NCI-H2029 treated with DMSO at 0.1 percent for 48 hours (cell line): ENCODE data around the gene OR51B4.
"Not testable (repeated sequence)": the region's sequence is repeated elsewhere in the genome, so short reads cannot be mapped to it uniquely, and the experiment has no call there.

Source experiments
- DNase-seq: peaks from one replicate; lab custom pipeline; 2025; lab: John Stamatoyannopoulos, UW

The OR51B4 gene

GRCh38 chr11:5294342-5294995 is 7.3 kb downstream of the OR51B4 start:
- DNase-seq: not testable (repeated sequence)

- no peak for DNase-seq
These were observed 8.7 kb downstream of the OR51B4 start for GRCh38 chr11:5293028-5293427.

- DNase-seq: no peak
These were observed 10.4 kb downstream of the OR51B4 start for GRCh38 chr11:5291207-5291838.

GRCh38 chr11:5290106-5290505 is 11.6 kb downstream of the OR51B4 start:
- DNase-seq: no peak

- DNase-seq: no peak
These were observed 12.1 kb downstream of the OR51B4 start for GRCh38 chr11:5289696-5290095.

GRCh38 chr11:5288906-5289550 is 12.7 kb downstream of the OR51B4 start:
- DNase-seq: no peak

- no peak for DNase-seq
These were observed 13.4 kb downstream of the OR51B4 start for GRCh38 chr11:5288108-5288905.

- DNase-seq: no peak
These were observed 14.8 kb downstream of the OR51B4 start for GRCh38 chr11:5286901-5287300.

GRCh38 chr11:5286351-5286750 is 15.4 kb downstream of the OR51B4 start:
- DNase-seq: no peak

GRCh38 chr11:5285703-5286340 is 15.9 kb downstream of the OR51B4 start:
- no peak for DNase-seq

GRCh38 chr11:5284637-5285036 is 17.1 kb downstream of the OR51B4 start:
- no peak for DNase-seq

- DNase-seq: no peak
These were observed 17.9 kb downstream of the OR51B4 start for GRCh38 chr11:5283882-5284281.

GRCh38 chr11:5283086-5283485 is 18.7 kb downstream of the OR51B4 start:
- no peak for DNase-seq

GRCh38 chr11:5282628-5283027 is 19.1 kb downstream of the OR51B4 start:
- DNase-seq: no peak

GRCh38 chr11:5281596-5281995 is 20.1 kb downstream of the OR51B4 start:
- no peak for DNase-seq

GRCh38 chr11:5280582-5281102 is 21.1 kb downstream of the OR51B4 start:
- DNase-seq: no peak

GRCh38 chr11:5279471-5280090 is 22.2 kb downstream of the OR51B4 start:
- DNase-seq: no peak

GRCh38 chr11:5277807-5278382 is 23.9 kb downstream of the OR51B4 start:
- DNase-seq: no peak

- no peak for DNase-seq
These were observed 25.0 kb downstream of the OR51B4 start for GRCh38 chr11:5276697-5277096.

GRCh38 chr11:5275369-5276110 is 26.2 kb downstream of the OR51B4 start:
- no peak for DNase-seq
